HCT116 (cell line): Measurements from ENCODE around the gene ENOSF1.

ENCODE experiments used
- JUND ChIP-seq: IDR thresholded peaks from 2 replicates; pipeline ENCODE4 v1.6.1; 2012
- POLR2A ChIP-seq: IDR thresholded peaks from 2 replicates; pipeline ENCODE4 v1.7.0; 2011; ENCODE audit warnings: borderline replicate concordance; ENCODE audit not compliant: insufficient read depth, insufficient read length; ENCODE audit errors: extremely low read depth
- POLR2AphosphoS5 ChIP-seq: IDR thresholded peaks from 2 replicates; pipeline ENCODE4 v1.6.1; 2011; ENCODE audit warnings: mild to moderate bottlenecking, low read depth, low read length, moderate library complexity
- SP1 ChIP-seq: IDR thresholded peaks from 2 replicates; pipeline ENCODE4 v1.6.1; 2012; ENCODE audit warnings: low read depth
- TF ChIP-seq, protein P1 (sequence below), 3 experiments: fragments of 200-600 bp in 1 of 3; sonication (generic) in 1 of 3; IDR thresholded peaks in 2 of 3; conservative IDR thresholded peaks in 1 of 3; 2 replicates each; pipeline ENCODE4 v1.5.1; 2012 to 2017; ENCODE audit warnings: low read depth in 2 of 3, low read length in 2 of 3, antibody characterized with exemption in 1 of 3, borderline replicate concordance in 1 of 3, control low read depth in 1 of 3, mild to moderate bottlenecking in 1 of 3, mixed read lengths in 1 of 3, mixed run types in 1 of 3, moderate library complexity in 1 of 3; ENCODE audit not compliant: insufficient read depth in 1 of 3
- TF ChIP-seq, protein P2 (sequence below): IDR thresholded peaks from 2 replicates; pipeline ENCODE4 v1.6.1; 2012

DNA sequence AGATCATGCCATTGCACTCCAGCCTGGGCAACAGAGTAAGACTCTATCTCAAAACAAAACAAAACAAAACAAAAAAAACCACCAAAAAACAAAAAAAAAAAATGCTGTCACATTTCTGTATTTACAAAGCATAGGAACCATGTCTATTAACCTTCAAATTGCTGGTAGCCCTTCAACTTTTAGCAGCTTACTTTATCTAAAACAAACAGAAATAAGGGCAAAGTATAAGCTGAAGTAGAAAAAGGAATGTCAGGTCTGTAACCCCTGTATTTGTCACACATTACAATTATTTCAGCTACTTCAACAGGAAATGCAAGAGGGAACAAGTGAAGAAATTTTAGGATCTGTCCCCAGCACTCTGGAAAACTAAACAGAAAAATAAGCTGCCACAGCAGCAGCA, 29.6 kb downstream of the ENOSF1 start:
- no peak for TF ChIP-seq POLR2AphosphoS5
- TF ChIP-seq POLR2A: no peak
- TF ChIP-seq, protein P1, sequence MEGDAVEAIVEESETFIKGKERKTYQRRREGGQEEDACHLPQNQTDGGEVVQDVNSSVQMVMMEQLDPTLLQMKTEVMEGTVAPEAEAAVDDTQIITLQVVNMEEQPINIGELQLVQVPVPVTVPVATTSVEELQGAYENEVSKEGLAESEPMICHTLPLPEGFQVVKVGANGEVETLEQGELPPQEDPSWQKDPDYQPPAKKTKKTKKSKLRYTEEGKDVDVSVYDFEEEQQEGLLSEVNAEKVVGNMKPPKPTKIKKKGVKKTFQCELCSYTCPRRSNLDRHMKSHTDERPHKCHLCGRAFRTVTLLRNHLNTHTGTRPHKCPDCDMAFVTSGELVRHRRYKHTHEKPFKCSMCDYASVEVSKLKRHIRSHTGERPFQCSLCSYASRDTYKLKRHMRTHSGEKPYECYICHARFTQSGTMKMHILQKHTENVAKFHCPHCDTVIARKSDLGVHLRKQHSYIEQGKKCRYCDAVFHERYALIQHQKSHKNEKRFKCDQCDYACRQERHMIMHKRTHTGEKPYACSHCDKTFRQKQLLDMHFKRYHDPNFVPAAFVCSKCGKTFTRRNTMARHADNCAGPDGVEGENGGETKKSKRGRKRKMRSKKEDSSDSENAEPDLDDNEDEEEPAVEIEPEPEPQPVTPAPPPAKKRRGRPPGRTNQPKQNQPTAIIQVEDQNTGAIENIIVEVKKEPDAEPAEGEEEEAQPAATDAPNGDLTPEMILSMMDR (IDR thresholded peaks at IDR 0.05 in 2 of 3, conservative IDR thresholded peaks at IDR 0.05 in 1 of 3; ENCODE audit: borderline replicate concordance in 1 of 3, insufficient read depth in 1 of 3, low read depth in 2 of 3, low read length in 2 of 3): no peak
- TF ChIP-seq SP1: no peak
- TF ChIP-seq, protein P2, sequence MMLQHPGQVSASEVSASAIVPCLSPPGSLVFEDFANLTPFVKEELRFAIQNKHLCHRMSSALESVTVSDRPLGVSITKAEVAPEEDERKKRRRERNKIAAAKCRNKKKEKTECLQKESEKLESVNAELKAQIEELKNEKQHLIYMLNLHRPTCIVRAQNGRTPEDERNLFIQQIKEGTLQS: no peak
- TF ChIP-seq JUND: no peak
